DOHH2 (cell line): ENCODE results near the gene CEACAM21.

Experiments used
- CTCF ChIP-seq: fragments of 200-600 bp; sonication (generic); IDR thresholded peaks from one replicate; pipeline ENCODE4 v1.5.1; 2014; ENCODE audit warnings: antibody characterized with exemption, mild to moderate bottlenecking, low read depth, low read length; ENCODE audit not compliant: poor library complexity, severe bottlenecking
- EZH2phosphoT487 ChIP-seq: fragments of 200-600 bp; sonication (generic); IDR thresholded peaks from 2 replicates; pipeline ENCODE4 v1.6.1; 2017; ENCODE audit warnings: borderline replicate concordance, mild to moderate bottlenecking, antibody characterized with exemption, low read length, moderate library complexity, mixed read lengths

DNA sequence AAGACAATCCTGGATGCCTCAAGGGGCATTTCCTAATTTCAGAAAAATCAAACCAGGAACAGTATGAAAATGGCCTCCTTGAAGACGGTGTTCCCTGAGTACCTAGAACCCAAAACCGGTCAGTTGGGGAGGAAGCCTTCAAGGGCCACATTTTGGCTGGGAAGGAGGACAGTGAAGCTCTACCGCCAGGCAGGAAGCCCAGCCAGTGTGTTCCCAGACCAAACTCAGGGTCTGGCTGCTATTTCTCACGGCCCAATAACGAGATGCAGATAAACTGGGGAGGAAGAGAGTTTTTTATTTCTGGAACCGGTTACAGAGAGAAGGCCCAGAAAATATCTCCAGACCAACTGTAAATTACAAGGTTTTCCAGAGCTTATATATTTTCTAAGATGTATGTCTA lies 24.3 kb upstream of the CEACAM21 start:
- no peak for TF ChIP-seq CTCF
- TF ChIP-seq EZH2phosphoT487 = no peak
